HCT116 (cell line): ENCODE measurements around the gene EFCAB8.

ENCODE experiments used
- EZH2 ChIP-seq: fragments of 200-600 bp; sonication (generic); IDR thresholded peaks from 2 replicates; pipeline ENCODE4 v1.6.1; 2017; ENCODE audit warnings: antibody characterized with exemption, mixed run types
- POLR2AphosphoS5 ChIP-seq: IDR thresholded peaks from 2 replicates; pipeline ENCODE4 v1.6.1; 2011; ENCODE audit warnings: mild to moderate bottlenecking, low read depth, low read length, moderate library complexity
- TF ChIP-seq, protein P1 (sequence below), 3 experiments: fragments of 200-600 bp in 1 of 3; sonication (generic) in 1 of 3; IDR thresholded peaks in 2 of 3; conservative IDR thresholded peaks in 1 of 3; 2 replicates each; pipeline ENCODE4 v1.5.1; 2012 to 2017; ENCODE audit warnings: low read depth in 2 of 3, low read length in 2 of 3, antibody characterized with exemption in 1 of 3, borderline replicate concordance in 1 of 3, control low read depth in 1 of 3, mild to moderate bottlenecking in 1 of 3, mixed read lengths in 1 of 3, mixed run types in 1 of 3, moderate library complexity in 1 of 3; ENCODE audit not compliant: insufficient read depth in 1 of 3

DNA sequence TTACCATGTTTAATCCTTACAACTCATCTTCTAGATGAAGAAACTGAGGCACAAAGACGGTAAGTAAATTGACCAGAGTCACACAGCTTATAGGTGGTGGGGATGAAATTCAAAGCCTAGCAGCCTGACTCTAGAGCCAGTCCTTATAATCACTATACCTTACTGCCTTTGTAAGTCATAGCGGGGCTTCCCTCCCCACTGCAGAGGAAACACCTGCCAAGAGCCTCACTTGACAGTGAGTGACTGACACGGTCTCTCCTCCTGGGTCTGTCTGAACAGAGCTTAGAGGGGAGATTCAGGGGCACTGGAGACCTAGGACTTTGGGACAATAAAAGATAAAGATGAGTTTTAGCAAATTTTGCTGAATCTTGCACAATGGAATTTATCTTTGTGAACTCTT lies 132.7 kb downstream of the EFCAB8 start:
- TF ChIP-seq, protein P1, sequence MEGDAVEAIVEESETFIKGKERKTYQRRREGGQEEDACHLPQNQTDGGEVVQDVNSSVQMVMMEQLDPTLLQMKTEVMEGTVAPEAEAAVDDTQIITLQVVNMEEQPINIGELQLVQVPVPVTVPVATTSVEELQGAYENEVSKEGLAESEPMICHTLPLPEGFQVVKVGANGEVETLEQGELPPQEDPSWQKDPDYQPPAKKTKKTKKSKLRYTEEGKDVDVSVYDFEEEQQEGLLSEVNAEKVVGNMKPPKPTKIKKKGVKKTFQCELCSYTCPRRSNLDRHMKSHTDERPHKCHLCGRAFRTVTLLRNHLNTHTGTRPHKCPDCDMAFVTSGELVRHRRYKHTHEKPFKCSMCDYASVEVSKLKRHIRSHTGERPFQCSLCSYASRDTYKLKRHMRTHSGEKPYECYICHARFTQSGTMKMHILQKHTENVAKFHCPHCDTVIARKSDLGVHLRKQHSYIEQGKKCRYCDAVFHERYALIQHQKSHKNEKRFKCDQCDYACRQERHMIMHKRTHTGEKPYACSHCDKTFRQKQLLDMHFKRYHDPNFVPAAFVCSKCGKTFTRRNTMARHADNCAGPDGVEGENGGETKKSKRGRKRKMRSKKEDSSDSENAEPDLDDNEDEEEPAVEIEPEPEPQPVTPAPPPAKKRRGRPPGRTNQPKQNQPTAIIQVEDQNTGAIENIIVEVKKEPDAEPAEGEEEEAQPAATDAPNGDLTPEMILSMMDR (IDR thresholded peaks at IDR 0.05 in 2 of 3, conservative IDR thresholded peaks at IDR 0.05 in 1 of 3; ENCODE audit: borderline replicate concordance in 1 of 3, insufficient read depth in 1 of 3, low read depth in 2 of 3, low read length in 2 of 3), result no peak
- TF ChIP-seq EZH2 (no peak), POLR2AphosphoS5 (no peak)
